Ishikawa (cell line): Measurements from ENCODE around the gene OSMR.

Source experiments
- EP300 ChIP-seq: IDR thresholded peaks from 2 replicates; pipeline ENCODE4 v1.6.1; 2012; ENCODE audit warnings: borderline replicate concordance
- FOXM1 ChIP-seq: IDR thresholded peaks from 2 replicates; pipeline ENCODE4 v1.6.1; 2012; ENCODE audit warnings: low read depth, borderline replicate concordance
- MAX ChIP-seq: IDR thresholded peaks from 2 replicates; pipeline ENCODE4 v1.6.1; 2012
- RAD21 ChIP-seq: IDR thresholded peaks from 2 replicates; pipeline ENCODE4 v1.6.1; 2012; ENCODE audit warnings: low read depth
- TCF12 ChIP-seq: IDR thresholded peaks from 2 replicates; pipeline ENCODE4 v1.6.1; 2012; ENCODE audit warnings: low read depth
- TEAD4 ChIP-seq: IDR thresholded peaks from 2 replicates; pipeline ENCODE4 v1.6.1; 2012

GRCh38 chr5:38925154-38925925 lies 79.5 kb downstream of the OSMR start:
- TF ChIP-seq RAD21 (no peak), FOXM1 (no peak), TEAD4 (no peak), MAX (no peak), EP300 (no peak), TCF12 (no peak)
